Rectal smooth muscle tissue (tissue), 1 donor: ENCODE data around the gene OPCML.

Experiments used
- H3K27ac ChIP-seq: one replicate; pipeline ENCODE4 v1.7.0; 2013; ENCODE audit warnings: low read depth, low read length, inconsistent platforms
- H3K27me3 ChIP-seq: one replicate; pipeline ENCODE4 v1.7.0; 2013; ENCODE audit warnings: low read length; ENCODE audit not compliant: control insufficient read depth, insufficient read depth
- H3K36me3 ChIP-seq: one replicate; pipeline ENCODE4 v1.7.0; 2013; ENCODE audit warnings: low read length; ENCODE audit not compliant: control insufficient read depth, insufficient read depth
- H3K4me1 ChIP-seq: one replicate; pipeline ENCODE4 v1.7.0; 2013; ENCODE audit warnings: low read length; ENCODE audit not compliant: control insufficient read depth, insufficient read depth
- H3K4me3 ChIP-seq: one replicate; pipeline ENCODE4 v1.7.0; 2013; ENCODE audit warnings: low read length
- H3K9ac ChIP-seq: one replicate; pipeline ENCODE4 v1.7.0; 2013; ENCODE audit warnings: low read length

Gene OPCML

GRCh38 chr11:133104009-133104744 is 428.1 kb downstream of the OPCML start:
- Histone ChIP-seq H3K27ac (no peak overlapping the region), H3K4me1 (no peaks in the 10 kb centered on the region), H3K9ac (no peak overlapping the region), H3K4me3 (no peak overlapping the region), H3K36me3 (no peaks in the 10 kb centered on the region), H3K27me3 (no peaks in the 10 kb centered on the region)

- Histone ChIP-seq H3K27me3 (no peaks in the 10 kb centered on the region), H3K9ac (no peak overlapping the region), H3K27ac (no peak overlapping the region), H3K36me3 (no peaks in the 10 kb centered on the region), H3K4me3 (no peak overlapping the region), H3K4me1 (no peaks in the 10 kb centered on the region)
Observed at GRCh38 chr11:133096981-133097380, 435.3 kb downstream of the OPCML start.

- Histone ChIP-seq H3K27me3 (peaks cover 6% of the 10 kb centered on the region), H3K36me3 (no peaks in the 10 kb centered on the region), H3K4me1 (no peaks in the 10 kb centered on the region), H3K27ac (no peak overlapping the region), H3K9ac (no peak overlapping the region), H3K4me3 (no peak overlapping the region)
Observed at GRCh38 chr11:133086518-133086917, 445.8 kb downstream of the OPCML start.

GRCh38 chr11:133082841-133083488 is 449.3 kb downstream of the OPCML start:
- H3K27me3 ChIP-seq = peaks cover 6% of the 10 kb centered on the region
- H3K36me3 ChIP-seq = no peaks in the 10 kb centered on the region
- no peak overlapping the region for H3K27ac ChIP-seq
- peak overlapping the region; percentile 53 for H3K4me3 ChIP-seq
- H3K4me1 ChIP-seq = no peaks in the 10 kb centered on the region
- no peak overlapping the region for H3K9ac ChIP-seq

- Histone ChIP-seq H3K27me3 (peaks cover 6% of the 10 kb centered on the region), H3K36me3 (no peaks in the 10 kb centered on the region), H3K27ac (no peak overlapping the region), H3K9ac (no peak overlapping the region), H3K4me3 (no peak overlapping the region), H3K4me1 (no peaks in the 10 kb centered on the region)
Observed at GRCh38 chr11:133082453-133082781, 449.9 kb downstream of the OPCML start.

- no peak overlapping the region for H3K4me3 ChIP-seq
- no peaks in the 10 kb centered on the region for H3K4me1 ChIP-seq
- no peak overlapping the region for H3K9ac ChIP-seq
- H3K36me3 ChIP-seq = no peaks in the 10 kb centered on the region
- H3K27me3 ChIP-seq = peaks cover 6% of the 10 kb centered on the region
- H3K27ac ChIP-seq = no peak overlapping the region
Observed at GRCh38 chr11:133081730-133082452, 450.4 kb downstream of the OPCML start.

GRCh38 chr11:133081020-133081419 is 451.3 kb downstream of the OPCML start:
- Histone ChIP-seq H3K4me1 (no peaks in the 10 kb centered on the region), H3K4me3 (no peak overlapping the region), H3K27ac (no peak overlapping the region), H3K9ac (no peak overlapping the region), H3K36me3 (no peaks in the 10 kb centered on the region), H3K27me3 (peaks cover 6% of the 10 kb centered on the region)

GRCh38 chr11:133078591-133079404 is 453.5 kb downstream of the OPCML start:
- Histone ChIP-seq H3K4me1 (no peaks in the 10 kb centered on the region), H3K36me3 (no peaks in the 10 kb centered on the region), H3K27me3 (peaks cover 6% of the 10 kb centered on the region), H3K27ac (no peak overlapping the region), H3K9ac (no peak overlapping the region), H3K4me3 (no peak overlapping the region)

GRCh38 chr11:133078012-133078411 is 454.3 kb downstream of the OPCML start:
- Histone ChIP-seq H3K27ac (no peak overlapping the region), H3K9ac (no peak overlapping the region), H3K4me1 (no peaks in the 10 kb centered on the region), H3K27me3 (no peaks in the 10 kb centered on the region), H3K36me3 (no peaks in the 10 kb centered on the region), H3K4me3 (no peak overlapping the region)

GRCh38 chr11:133075351-133075750 is 456.9 kb downstream of the OPCML start:
- H3K27ac ChIP-seq = no peak overlapping the region
- H3K4me1 ChIP-seq = no peaks in the 10 kb centered on the region
- H3K4me3 ChIP-seq = no peak overlapping the region
- H3K27me3 ChIP-seq = no peaks in the 10 kb centered on the region
- H3K36me3 ChIP-seq = no peaks in the 10 kb centered on the region
- no peak overlapping the region for H3K9ac ChIP-seq

GRCh38 chr11:133072858-133073582 is 459.3 kb downstream of the OPCML start:
- H3K4me3 ChIP-seq = no peak overlapping the region
- H3K4me1 ChIP-seq = no peaks in the 10 kb centered on the region
- no peak overlapping the region for H3K9ac ChIP-seq
- H3K36me3 ChIP-seq = no peaks in the 10 kb centered on the region
- H3K27me3 ChIP-seq = no peaks in the 10 kb centered on the region
- no peak overlapping the region for H3K27ac ChIP-seq

GRCh38 chr11:133072378-133072777 is 459.9 kb downstream of the OPCML start:
- H3K27ac ChIP-seq = no peak overlapping the region
- H3K4me3 ChIP-seq = no peak overlapping the region
- no peak overlapping the region for H3K9ac ChIP-seq
- no peaks in the 10 kb centered on the region for H3K27me3 ChIP-seq
- H3K4me1 ChIP-seq = no peaks in the 10 kb centered on the region
- H3K36me3 ChIP-seq = no peaks in the 10 kb centered on the region
